LNCAP (cell line): ENCODE results near the gene PSG1.
A peak's percentile ranks its signal among the peaks of the same experiment; 100 is the strongest.
"Not testable (repeated sequence)": the region's sequence is repeated elsewhere in the genome, so short reads cannot be mapped to it uniquely, and the experiment has no call there.

Experiments used
- CTCF ChIP-seq: fragments of 450-650 bp; IDR thresholded peaks from 2 replicates; pipeline ENCODE4 v1.5.1; 2017; ENCODE audit warnings: mild to moderate bottlenecking

The PSG1 gene

GRCh38 chr19:42879613-42880012, at the start of gene PSG1:
Gene PSG1 (minus strand): TSS chr19:42879713. CDS start chr19:42879581, 132 bp downstream.
- no peak for TF ChIP-seq CTCF

- TF ChIP-seq CTCF: no peak
These were observed 49.4 kb upstream of the PSG1 start for GRCh38 chr19:42928896-42929295.

GRCh38 chr19:42926781-42927180, 47.3 kb upstream of the PSG1 start:
- TF ChIP-seq CTCF: no peak

- peak; percentile 56; the same call in 1 of the 2 replicates for TF ChIP-seq CTCF
These were observed 43.6 kb upstream of the PSG1 start for GRCh38 chr19:42923106-42923505.

GRCh38 chr19:42919757-42920079, 40.2 kb upstream of the PSG1 start:
- peak; percentile 26; the same call in 1 of the 2 replicates for TF ChIP-seq CTCF

- TF ChIP-seq CTCF: peak; percentile 48; the same call in 1 of the 2 replicates
These were observed 39.7 kb upstream of the PSG1 start for GRCh38 chr19:42919070-42919756.

GRCh38 chr19:42917634-42918033, 38.1 kb upstream of the PSG1 start, which contains the start of gene PSG6:
Gene PSG6 (minus strand): TSS chr19:42917894. CDS start chr19:42917792, 102 bp downstream.
- TF ChIP-seq CTCF: not testable (repeated sequence)

GRCh38 chr19:42881279-42881678, 1.8 kb upstream of the PSG1 start:
- 0 out of 2 replicates have a peak, but pooled peaks have one; percentile 32 for TF ChIP-seq CTCF
